Mesendoderm (in vitro differentiated cells): ENCODE results near the gene MRPL51.
A peak's percentile ranks its signal among the peaks of the same experiment; 100 is the strongest.

Experiments used
- DNase-seq: peaks from one replicate; pipeline ENCODE4 v3.0.0; 2013
- H2AK5ac ChIP-seq: 2 replicates; pipeline ENCODE4 v1.6.1; 2013; ENCODE audit warnings: low read length, inconsistent platforms
- H2BK120ac ChIP-seq: 2 replicates; pipeline ENCODE4 v1.6.1; 2013; ENCODE audit warnings: low read depth, mild to moderate bottlenecking, low read length, moderate library complexity, mixed read lengths
- H2BK15ac ChIP-seq: replicated peaks from 2 replicates; pipeline ENCODE4 v1.6.1; 2013; ENCODE audit warnings: low read depth, mild to moderate bottlenecking, moderate library complexity
- H2BK5ac ChIP-seq: 2 replicates; pipeline ENCODE4 v1.6.1; 2013; ENCODE audit warnings: low read length, inconsistent platforms
- H3K18ac ChIP-seq: 2 replicates; pipeline ENCODE4 v1.6.1; 2013; ENCODE audit warnings: mild to moderate bottlenecking, low read length, mixed read lengths
- H3K23ac ChIP-seq: one replicate; pipeline ENCODE4 v1.6.1; 2013; ENCODE audit warnings: low read length
- H3K27ac ChIP-seq: 2 replicates; pipeline ENCODE4 v1.5.1; 2013; ENCODE audit warnings: low read depth, mild to moderate bottlenecking, inconsistent platforms, low read length, moderate library complexity
- H3K27me3 ChIP-seq: 2 replicates; pipeline ENCODE4 v1.6.1; 2013; ENCODE audit warnings: low read length, control low read depth, mild to moderate bottlenecking, inconsistent platforms; ENCODE audit not compliant: insufficient read depth, poor library complexity
- H3K36me3 ChIP-seq: 2 replicates; pipeline ENCODE4 v1.6.1; 2013; ENCODE audit warnings: low read length, inconsistent platforms; ENCODE audit not compliant: control insufficient read depth, insufficient read depth
- H3K4ac ChIP-seq: one replicate; pipeline ENCODE4 v1.6.1; 2013; ENCODE audit warnings: low read depth, mild to moderate bottlenecking, low read length, moderate library complexity
- H3K4me1 ChIP-seq: 2 replicates; pipeline ENCODE4 v1.6.1; 2013; ENCODE audit warnings: low read depth, low read length, inconsistent platforms; ENCODE audit not compliant: control insufficient read depth
- H3K4me2 ChIP-seq: 2 replicates; pipeline ENCODE4 v1.6.1; 2013; ENCODE audit warnings: low read length
- H3K4me3 ChIP-seq: 2 replicates; pipeline ENCODE4 v1.5.1; 2013; ENCODE audit warnings: mild to moderate bottlenecking, low read length
- H3K56ac ChIP-seq: one replicate; pipeline ENCODE4 v1.6.1; 2013; ENCODE audit warnings: low read length
- H3K79me1 ChIP-seq: 2 replicates; pipeline ENCODE4 v1.6.1; 2013; ENCODE audit warnings: low read length, inconsistent platforms
- H3K79me2 ChIP-seq: 2 replicates; pipeline ENCODE4 v1.6.1; 2013; ENCODE audit warnings: mild to moderate bottlenecking, low read length; ENCODE audit not compliant: control insufficient read depth, insufficient read depth
- H3K9ac ChIP-seq: 2 replicates; pipeline ENCODE4 v1.6.1; 2013; ENCODE audit warnings: low read length, inconsistent platforms
- H4K5ac ChIP-seq: one replicate; pipeline ENCODE4 v1.6.1; 2013; ENCODE audit warnings: low read length
- H4K8ac ChIP-seq: one replicate; pipeline ENCODE4 v1.6.1; 2013; ENCODE audit warnings: low read depth, mild to moderate bottlenecking, control low read depth, low read length, moderate library complexity
- WGBS: extraction: QIAGEN DNeasy Blood & Tissue Kit; methylation state at CpG from one replicate; pipeline ENCODE4 v1.1.7; 2013; ENCODE audit warnings: low lambda C conversion rate, missing lambda C conversion rate; ENCODE audit not compliant: insufficient coverage; ENCODE audit errors: extremely low coverage; 5-methylcytosine and 5-hydroxymethylcytosine counted together

Gene MRPL51

GRCh38 chr12:6443361-6443983 is 49.6 kb downstream of the MRPL51 start:
- no peak for DNase-seq

GRCh38 chr12:6442836-6443235 is 50.2 kb downstream of the MRPL51 start:
- H3K36me3 ChIP-seq: no peaks in the 10 kb centered on the region
- H3K9ac ChIP-seq: no peak overlapping the region
- H2BK15ac ChIP-seq: no peak overlapping the region
- H3K27me3 ChIP-seq: no peaks in the 10 kb centered on the region
- no peak overlapping the region for H2BK5ac ChIP-seq
- H3K27ac ChIP-seq: no peak overlapping the region
- H4K5ac ChIP-seq: no peak overlapping the region
- no peak overlapping the region for H3K56ac ChIP-seq
- no peak overlapping the region for H3K23ac ChIP-seq
- H4K8ac ChIP-seq: no peak overlapping the region
- no peak overlapping the region for H3K18ac ChIP-seq
- no peak overlapping the region for H2AK5ac ChIP-seq
- WGBS: no CpG with 5 or more reads among the region's 9 CpGs
- no peaks in the 10 kb centered on the region for H3K79me1 ChIP-seq
- H3K4me2 ChIP-seq: no peak overlapping the region
- no peak for DNase-seq
- H3K4ac ChIP-seq: no peak overlapping the region
- H3K4me1 ChIP-seq: no peaks in the 10 kb centered on the region
- H3K4me3 ChIP-seq: no peak overlapping the region
- no peak overlapping the region for H2BK120ac ChIP-seq
- no peaks in the 10 kb centered on the region for H3K79me2 ChIP-seq

More at GRCh38 chr12:6443361-6443983, 49.6 kb downstream of the MRPL51 start:
- Histone ChIP-seq H3K27ac (no peak overlapping the region), H2BK5ac (no peak overlapping the region), H4K5ac (no peak overlapping the region), H2BK120ac (no peak overlapping the region), H3K36me3 (no peaks in the 10 kb centered on the region), H4K8ac (no peak overlapping the region), H3K4ac (no peak overlapping the region), H3K4me2 (no peak overlapping the region), H3K79me2 (no peaks in the 10 kb centered on the region), H3K18ac (no peak overlapping the region), H3K4me3 (no peak overlapping the region), H2BK15ac (no peak overlapping the region), H3K79me1 (no peaks in the 10 kb centered on the region), H3K9ac (no peak overlapping the region), H3K4me1 (no peaks in the 10 kb centered on the region), H3K23ac (no peak overlapping the region), H3K56ac (peak overlapping the region; percentile 56), H2AK5ac (no peak overlapping the region), H3K27me3 (no peaks in the 10 kb centered on the region)
- no CpG with 5 or more reads among the region's 9 CpGs for WGBS
